ENCODE measurements around the gene AKR1A1. TPM values are rescaled to one million over a fixed set of nuclear protein-coding genes. Genes with fewer than 3 reads are reported as not detected.
A peak's percentile ranks its signal among the peaks of the same experiment; 100 is the strongest.

The AKR1A1 gene
- total RNA-seq, 2 donors from 2014 or later = 200 to 239 TPM

DNA sequence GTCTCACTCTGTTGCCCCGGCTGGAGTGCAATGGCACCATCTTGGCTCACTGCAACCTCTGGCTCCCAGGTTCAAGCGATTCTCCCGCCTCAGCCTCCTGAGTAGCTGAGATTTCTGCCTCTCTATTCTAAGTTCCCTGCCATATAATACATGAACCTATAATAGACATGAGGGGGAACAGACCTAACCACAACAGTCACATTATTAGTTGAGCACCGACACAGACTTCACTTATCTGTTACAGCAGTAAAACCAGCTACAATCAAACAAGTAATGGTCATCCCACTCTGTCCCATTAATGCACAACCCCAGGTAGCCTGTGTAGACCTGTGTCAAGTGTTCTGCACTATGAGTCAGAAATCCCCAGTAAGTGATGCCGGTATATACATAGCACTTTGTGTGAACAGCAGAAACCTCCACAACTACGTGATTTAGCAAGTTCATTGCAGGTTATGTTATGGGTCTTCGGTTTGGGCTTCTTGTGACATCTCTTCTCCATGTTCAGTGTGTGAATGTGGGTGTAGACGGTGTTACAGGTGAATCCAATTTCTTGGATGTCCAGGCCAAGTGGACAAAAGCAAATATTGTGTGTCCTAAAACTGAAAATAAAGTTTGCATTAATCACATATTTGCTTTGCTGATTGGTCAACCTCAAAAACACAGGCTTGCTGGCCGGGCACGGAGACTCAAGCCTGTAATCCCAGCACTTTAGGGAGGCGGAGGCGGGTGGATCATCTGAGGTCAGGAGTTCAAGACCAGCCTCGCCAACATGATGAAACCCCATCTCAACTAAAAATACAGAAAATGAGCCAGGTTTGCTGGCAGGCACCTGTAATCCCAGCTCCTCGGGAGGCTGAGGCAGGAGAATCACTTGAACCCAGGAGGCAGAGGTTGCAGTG lies 46.9 kb upstream of the AKR1A1 start:
- Mint-ChIP-seq H3K27me3 (ENCODE audit: insufficient read depth) (no peaks in the 10 kb centered on the region), H3K4me3 (no peak overlapping the region), H3K36me3 (ENCODE audit: low read depth) (peaks cover 6% of the 10 kb centered on the region), H3K27ac (no peak overlapping the region), H3K9me3 (no peaks in the 10 kb centered on the region), H3K4me1 (peaks cover 21% of the 10 kb centered on the region)
- TF ChIP-seq, protein P1, sequence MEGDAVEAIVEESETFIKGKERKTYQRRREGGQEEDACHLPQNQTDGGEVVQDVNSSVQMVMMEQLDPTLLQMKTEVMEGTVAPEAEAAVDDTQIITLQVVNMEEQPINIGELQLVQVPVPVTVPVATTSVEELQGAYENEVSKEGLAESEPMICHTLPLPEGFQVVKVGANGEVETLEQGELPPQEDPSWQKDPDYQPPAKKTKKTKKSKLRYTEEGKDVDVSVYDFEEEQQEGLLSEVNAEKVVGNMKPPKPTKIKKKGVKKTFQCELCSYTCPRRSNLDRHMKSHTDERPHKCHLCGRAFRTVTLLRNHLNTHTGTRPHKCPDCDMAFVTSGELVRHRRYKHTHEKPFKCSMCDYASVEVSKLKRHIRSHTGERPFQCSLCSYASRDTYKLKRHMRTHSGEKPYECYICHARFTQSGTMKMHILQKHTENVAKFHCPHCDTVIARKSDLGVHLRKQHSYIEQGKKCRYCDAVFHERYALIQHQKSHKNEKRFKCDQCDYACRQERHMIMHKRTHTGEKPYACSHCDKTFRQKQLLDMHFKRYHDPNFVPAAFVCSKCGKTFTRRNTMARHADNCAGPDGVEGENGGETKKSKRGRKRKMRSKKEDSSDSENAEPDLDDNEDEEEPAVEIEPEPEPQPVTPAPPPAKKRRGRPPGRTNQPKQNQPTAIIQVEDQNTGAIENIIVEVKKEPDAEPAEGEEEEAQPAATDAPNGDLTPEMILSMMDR (conservative IDR thresholded peaks at IDR 0.05) = no peak
- WGBS, 2 experiments (ENCODE audit: insufficient coverage in 1 of 2, insufficient read length in 1 of 2) = 92 to 95% methylated on average over 10 to 14 of the region's 14 CpGs
- H3K27ac ChIP-seq (ENCODE audit: low read depth, low read length) = no peak overlapping the region
- H3K4me1 ChIP-seq (ENCODE audit: control insufficient read depth, insufficient read depth, low read length) = peaks cover 3% of the 10 kb centered on the region
- no peak for DNase-seq
- H3K27me3 ChIP-seq (ENCODE audit: control insufficient read depth, insufficient read depth, low read length, poor library complexity, severe bottlenecking) = no peaks in the 10 kb centered on the region
- no peaks in the 10 kb centered on the region for H3K9me3 ChIP-seq (ENCODE audit: control insufficient read depth, low read length)
- H3K9ac ChIP-seq (ENCODE audit: extremely low read depth, low read length, poor library complexity, severe bottlenecking) = no peak overlapping the region
- peaks cover 9% of the 10 kb centered on the region for H3K36me3 ChIP-seq (ENCODE audit: control insufficient read depth, insufficient read depth, low read length)
- H3K4me3 ChIP-seq (ENCODE audit: low read length) = no peak overlapping the region

DNA sequence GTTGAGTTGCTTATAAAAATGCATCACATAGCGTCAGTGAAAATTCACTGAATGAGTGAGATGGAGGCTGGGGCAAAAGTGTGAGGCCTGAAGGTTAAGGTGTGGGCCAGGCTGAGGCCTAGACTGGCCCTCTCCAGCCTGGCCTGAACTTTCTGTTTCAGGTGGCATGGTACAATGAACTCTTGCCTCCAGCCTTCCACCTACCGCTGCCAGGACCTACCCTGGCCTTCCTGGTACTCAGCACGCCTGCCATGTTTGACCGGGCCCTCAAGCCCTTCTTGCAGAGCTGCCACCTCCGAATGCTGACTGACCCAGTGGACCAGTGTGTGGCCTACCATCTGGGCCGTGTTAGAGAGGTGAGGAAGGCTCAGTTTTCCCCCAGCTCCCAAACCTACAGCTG lies 43.4 kb upstream of the AKR1A1 start:
- peaks cover 41% of the 10 kb centered on the region for H3K36me3 ChIP-seq (ENCODE audit: control insufficient read depth, insufficient read depth, low read length)
- H3K27ac ChIP-seq (ENCODE audit: low read depth, low read length) = no peak overlapping the region
- 80 to 93% methylated on average over 3 to 6 of the region's 6 CpGs for WGBS, 2 experiments (ENCODE audit: insufficient coverage in 1 of 2, insufficient read length in 1 of 2)
- Mint-ChIP-seq H3K27ac (peak overlapping the region; percentile 3), H3K9me3 (no peaks in the 10 kb centered on the region), H3K4me3 (no peak overlapping the region), H3K4me1 (no peaks in the 10 kb centered on the region), H3K36me3 (ENCODE audit: low read depth) (peaks cover 34% of the 10 kb centered on the region), H3K27me3 (ENCODE audit: insufficient read depth) (no peaks in the 10 kb centered on the region)
- no peak overlapping the region for H3K4me3 ChIP-seq (ENCODE audit: low read length)
- H3K9ac ChIP-seq (ENCODE audit: extremely low read depth, low read length, poor library complexity, severe bottlenecking) = no peak overlapping the region
- H3K27me3 ChIP-seq (ENCODE audit: control insufficient read depth, insufficient read depth, low read length, poor library complexity, severe bottlenecking) = no peaks in the 10 kb centered on the region
- TF ChIP-seq, protein P1 (conservative IDR thresholded peaks at IDR 0.05) = no peak
- no peaks in the 10 kb centered on the region for H3K9me3 ChIP-seq (ENCODE audit: control insufficient read depth, low read length)
- DNase-seq = no peak
- no peaks in the 10 kb centered on the region for H3K4me1 ChIP-seq (ENCODE audit: control insufficient read depth, insufficient read depth, low read length)

DNA sequence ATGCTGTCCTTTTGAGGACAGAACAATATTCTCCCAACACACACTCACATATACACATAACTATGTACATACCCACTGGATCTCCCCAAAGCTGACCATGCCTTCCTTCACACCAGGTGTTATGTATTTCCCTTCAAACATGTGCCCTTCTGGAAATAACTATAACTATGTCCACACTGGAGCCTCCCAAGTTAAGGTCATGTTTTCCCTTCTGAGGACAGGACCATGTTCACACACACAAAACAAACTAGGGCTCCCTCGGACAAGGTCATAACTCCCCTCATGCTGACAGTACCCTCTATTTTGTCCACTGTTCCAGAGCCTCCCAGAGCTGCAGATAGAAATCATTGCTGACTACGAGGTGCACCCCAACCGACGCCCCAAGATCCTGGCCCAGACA lies 42.7 kb upstream of the AKR1A1 start:
- Mint-ChIP-seq H3K4me1 (peaks cover 2% of the 10 kb centered on the region), H3K4me3 (no peak overlapping the region), H3K27ac (peak overlapping the region; percentile 3), H3K27me3 (ENCODE audit: insufficient read depth) (no peaks in the 10 kb centered on the region), H3K36me3 (ENCODE audit: low read depth) (peaks cover 38% of the 10 kb centered on the region), H3K9me3 (no peaks in the 10 kb centered on the region)
- no peaks in the 10 kb centered on the region for H3K4me1 ChIP-seq (ENCODE audit: control insufficient read depth, insufficient read depth, low read length)
- no peaks in the 10 kb centered on the region for H3K9me3 ChIP-seq (ENCODE audit: control insufficient read depth, low read length)
- no peak overlapping the region for H3K9ac ChIP-seq (ENCODE audit: extremely low read depth, low read length, poor library complexity, severe bottlenecking)
- H3K4me3 ChIP-seq (ENCODE audit: low read length) = no peak overlapping the region
- peaks cover 48% of the 10 kb centered on the region for H3K36me3 ChIP-seq (ENCODE audit: control insufficient read depth, insufficient read depth, low read length)
- TF ChIP-seq, protein P1 (conservative IDR thresholded peaks at IDR 0.05) = no peak
- H3K27ac ChIP-seq (ENCODE audit: low read depth, low read length) = peak overlapping the region; percentile 18
- 96 to 100% methylated on average over 4 of the region's 4 CpGs for WGBS, 2 experiments (ENCODE audit: insufficient coverage in 1 of 2, insufficient read length in 1 of 2)
- H3K27me3 ChIP-seq (ENCODE audit: control insufficient read depth, insufficient read depth, low read length, poor library complexity, severe bottlenecking) = no peaks in the 10 kb centered on the region
- DNase-seq = no peak
